Activated CD4-positive, alpha-beta T cell treated with anti-CD3 and anti-CD28 coated beads, Interleukin-2, amount 50 U/mL, for 48 hours (primary cell): Measurements from ENCODE around the gene PRR29.

Source experiments
- DNase-seq, 2 experiments: peaks; one replicate each; pipeline ENCODE4 v3.0.0-alpha.2; 2020

PRR29 gene

DNA sequence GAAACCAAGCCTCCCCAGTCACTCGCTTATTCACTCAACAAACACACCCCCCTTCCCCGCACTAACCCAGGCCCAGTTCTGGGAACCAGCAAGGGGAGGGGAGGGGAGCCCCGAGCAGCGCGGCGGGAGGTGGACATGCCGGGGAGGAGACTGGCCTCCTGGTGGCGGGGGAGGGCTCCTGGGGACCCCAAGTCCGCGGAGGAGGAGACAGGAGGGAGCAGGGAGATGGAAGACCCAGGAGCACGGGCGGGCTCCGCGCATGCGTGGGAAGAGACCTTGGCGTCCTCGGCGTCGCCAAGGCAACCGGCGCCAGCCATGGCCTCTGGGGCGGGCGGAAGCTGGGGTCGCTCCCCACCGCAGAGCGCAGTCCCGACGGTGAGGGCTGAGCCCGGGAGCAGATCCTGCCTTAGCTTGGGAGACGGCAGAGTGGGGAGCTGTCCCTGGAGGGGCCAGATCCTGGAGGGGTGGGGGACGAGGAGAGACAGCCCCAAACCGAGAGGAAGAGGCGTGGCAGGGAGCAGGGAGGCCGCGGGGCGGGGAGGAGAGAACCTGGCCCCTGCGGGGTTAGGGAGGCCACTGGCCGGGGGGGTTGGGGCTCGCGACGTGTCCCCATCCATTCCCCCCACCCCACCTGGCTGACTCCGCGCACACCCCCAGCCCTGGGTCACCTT is at the start of gene PRR29:
Gene PRR29, plus strand, starts transcription at position 302 of the 671 bp plus-strand sequence. Its CDS starts 14 bp downstream, at position 316.
- peak; percentile 74 to 78 for DNase-seq

DNA sequence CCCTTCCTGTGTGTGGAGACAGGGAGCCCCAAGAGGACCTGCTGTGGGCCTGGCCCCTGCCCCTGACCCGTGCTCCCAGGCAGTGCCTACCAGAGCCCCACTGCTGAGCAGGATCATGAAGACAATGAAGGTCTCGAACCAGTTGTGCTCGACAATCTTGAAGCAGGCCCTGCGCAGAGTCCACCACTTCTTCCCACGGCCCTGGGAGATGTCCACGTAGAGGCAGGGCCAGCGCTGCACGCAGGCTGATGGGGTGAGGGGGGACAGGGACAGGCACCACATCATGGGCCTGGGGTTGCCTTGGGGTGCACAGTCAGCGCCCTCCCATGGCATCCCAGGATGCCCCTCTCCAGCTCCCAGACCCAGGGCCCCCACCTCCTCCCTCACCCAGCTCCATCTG is 49.6 kb upstream of the PRR29 start:
- no peak for DNase-seq

DNA sequence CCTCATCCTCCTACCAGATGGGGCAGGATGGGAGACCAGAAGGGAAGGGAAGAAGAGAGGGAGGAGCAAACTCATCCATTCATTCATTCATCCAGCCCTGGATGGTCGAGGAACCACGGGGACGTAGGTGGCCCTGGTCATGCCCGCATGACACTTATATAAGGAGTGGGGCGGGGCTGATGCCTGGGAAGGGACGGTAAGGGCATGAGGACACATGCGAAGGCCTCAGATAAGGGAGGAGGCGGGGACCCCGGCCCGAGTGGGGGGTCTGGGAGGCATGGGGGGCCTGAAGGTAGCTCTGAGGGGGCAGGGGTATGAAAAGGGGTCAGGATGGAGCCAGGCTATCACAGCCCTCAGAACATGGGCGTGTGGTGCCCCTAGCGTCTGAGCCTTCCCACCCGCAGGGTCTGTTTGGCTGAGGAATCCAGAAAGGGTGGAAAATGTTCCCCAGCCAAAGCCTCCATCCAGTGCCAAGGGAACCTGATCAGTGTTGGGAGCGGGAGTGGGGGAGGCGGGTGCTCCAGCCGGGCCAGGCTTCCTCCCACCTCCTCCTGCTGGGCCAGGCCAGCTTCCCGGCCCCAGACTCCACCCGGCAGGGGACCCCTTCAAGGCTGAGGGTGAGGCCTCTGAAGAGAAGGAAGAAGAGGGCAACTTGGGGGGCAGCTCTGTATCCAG is 48.4 kb upstream of the PRR29 start:
- no peak for DNase-seq

DNA sequence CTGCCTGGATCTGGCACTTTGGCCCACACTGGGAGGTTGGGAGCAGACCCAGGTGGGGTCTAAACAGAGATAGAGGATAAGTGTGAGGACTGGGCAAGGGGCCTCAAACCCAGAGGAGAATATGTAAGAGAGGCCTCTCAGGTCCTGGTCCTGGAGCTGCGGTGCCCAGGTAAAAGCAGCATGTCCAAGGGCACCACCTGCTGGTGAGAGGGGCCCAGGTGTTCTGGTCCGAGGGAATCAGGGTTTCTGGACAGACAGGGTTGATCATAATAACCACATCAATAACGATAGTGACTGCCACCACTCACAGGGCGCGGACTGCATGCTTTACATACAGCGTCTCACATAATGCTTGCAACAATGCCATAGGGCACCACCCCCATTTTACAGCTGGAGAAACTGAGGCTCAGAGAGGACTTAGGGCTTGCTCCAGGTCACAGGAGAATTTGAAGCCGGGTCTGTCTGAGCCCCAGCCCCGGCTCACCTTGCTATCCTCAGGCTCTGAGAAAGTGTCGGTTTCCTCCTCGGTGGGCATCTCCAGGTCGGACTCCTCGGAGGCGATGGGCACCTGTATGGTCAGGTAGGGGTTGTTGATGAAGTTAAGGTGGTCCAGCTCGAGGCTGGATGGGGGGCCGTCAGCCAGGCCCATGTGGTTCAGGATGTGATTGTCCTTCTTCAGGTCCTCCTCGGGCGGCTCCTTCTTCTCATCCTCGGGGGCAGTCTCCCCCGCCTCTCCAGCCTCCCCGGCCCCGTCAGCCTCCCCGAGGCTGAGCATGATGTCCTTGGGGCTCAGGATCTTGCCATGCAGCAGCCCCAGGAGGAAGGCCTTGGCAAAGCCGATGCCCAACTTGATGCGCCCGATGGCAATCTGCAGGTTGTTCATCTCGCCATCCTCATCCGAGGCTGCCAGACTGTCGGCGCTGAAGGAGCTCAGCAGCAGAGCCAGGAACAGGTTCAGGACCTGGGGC is 46.9 kb upstream of the PRR29 start:
- peak; percentile 43 to 51 for DNase-seq

DNA sequence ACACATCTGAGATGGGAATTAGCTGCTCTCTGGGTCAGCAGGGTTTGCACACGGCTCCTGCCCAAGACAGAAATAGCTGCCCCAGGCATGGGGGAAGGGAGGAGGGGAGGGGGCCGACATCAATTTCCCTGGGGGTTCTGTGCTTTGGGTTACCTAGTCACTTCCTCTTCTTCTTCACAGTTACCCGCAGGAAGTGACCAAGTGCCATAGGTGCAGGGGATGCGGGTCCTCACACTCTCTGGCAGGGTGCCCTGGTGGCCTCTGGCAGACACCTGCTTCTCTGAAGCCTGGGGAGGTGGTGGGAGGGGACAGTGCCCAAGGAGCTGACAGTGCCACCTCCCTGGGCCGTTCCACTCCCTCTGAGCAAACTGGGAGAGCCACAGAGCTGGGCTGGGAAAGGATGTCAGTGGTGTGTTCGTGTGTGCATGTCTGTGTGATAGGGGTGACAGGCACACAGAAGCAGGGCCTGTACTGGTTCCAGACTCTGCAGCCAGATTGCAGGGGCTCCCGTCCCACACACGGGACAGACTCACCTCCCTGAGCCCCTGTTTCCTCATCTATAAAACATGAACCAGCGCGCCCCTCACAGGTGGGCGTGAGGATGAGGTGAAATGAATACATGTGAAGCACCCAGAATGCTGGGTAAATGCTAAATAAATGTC is 43.6 kb upstream of the PRR29 start:
- DNase-seq = peak in 1 of 2 experiments; percentile 31

DNA sequence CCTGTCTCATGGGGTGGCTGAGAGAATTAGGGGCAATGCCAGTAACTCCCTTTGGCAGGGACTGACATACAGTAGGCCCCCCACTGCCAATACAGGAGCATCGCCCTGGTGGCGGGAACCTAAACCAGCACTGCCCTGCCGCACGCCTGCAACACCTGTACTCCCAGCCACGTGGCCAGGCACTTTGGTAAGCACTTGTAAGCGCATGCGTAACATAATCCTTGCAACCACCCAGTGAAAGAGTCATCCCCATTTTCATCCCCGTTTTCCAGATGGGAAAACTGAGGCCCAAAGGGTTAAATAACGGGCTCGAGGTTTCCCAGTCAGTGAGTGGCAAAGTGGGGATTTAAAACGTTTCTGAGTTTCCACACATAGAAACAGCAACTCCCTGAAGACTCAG is 42.9 kb upstream of the PRR29 start:
- DNase-seq = no peak

DNA sequence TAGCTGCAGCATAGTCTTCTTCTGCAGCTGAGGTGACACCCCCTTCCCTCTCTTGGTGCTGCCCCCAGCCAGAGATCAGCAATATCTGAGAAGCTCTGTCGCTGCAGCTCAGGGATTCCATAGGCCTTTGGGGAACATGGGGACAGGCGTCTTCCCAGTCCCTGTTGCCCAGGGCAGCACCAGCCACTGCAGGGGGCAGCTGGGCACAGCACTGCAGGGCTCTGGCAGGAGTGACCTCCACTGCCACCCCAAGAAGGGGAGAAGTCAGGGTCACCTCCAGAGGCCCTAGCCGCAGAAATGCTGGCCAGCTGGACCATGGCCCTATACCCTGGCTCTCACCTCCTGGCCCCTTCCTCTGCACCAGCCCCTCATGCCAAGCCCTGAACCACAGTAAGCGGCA is 42.4 kb upstream of the PRR29 start:
- DNase-seq = no peak

DNA sequence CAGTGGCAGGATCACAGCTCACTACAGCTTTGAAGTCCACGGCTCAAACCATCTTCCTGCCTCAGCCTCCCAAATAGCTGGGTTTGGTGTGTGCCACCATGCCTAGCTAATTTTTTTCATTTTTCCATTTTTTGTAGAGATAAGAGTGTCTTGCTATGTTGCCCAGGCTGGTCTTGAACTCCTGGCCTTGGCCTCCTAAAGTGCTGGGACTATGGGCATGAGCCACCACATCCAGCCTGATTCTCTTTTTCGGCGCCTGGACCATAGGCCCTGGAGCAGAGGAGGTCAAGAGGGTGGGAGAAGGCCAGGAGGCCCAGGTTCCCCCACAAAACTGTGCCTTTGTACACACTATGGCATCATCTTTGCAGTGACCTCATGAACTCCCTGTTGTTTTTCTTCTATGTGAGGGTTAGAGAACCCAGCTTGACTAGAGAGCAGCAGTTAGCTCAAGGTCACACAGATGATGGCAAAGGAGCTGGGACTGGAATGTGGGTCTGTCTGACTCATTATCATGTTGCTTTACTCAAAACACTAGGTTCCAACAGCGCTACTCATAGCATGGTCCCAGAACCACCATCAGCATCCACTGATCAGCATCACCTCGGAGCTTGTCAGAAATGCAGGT is 41.7 kb upstream of the PRR29 start:
- no peak for DNase-seq

DNA sequence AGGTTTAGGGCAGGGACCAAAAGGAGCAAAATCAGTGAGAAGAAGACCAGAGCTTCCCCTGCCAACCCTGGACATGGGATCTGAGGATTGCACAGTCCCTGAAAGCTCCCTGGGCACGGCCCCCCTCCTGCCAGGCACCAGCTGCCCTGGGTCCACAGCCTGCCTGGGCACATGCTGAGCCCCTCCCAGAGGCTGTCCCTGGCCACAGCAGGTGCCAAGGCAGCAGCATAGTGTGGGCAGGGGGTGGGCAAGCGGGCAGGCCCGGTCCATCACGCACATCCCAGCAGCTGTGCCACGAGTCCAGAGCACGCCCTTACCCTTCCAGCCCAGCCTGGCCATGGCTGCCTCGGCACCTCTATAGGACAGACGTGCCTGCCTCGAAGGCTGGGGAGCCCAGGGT is 38.1 kb upstream of the PRR29 start:
- DNase-seq = no peak

DNA sequence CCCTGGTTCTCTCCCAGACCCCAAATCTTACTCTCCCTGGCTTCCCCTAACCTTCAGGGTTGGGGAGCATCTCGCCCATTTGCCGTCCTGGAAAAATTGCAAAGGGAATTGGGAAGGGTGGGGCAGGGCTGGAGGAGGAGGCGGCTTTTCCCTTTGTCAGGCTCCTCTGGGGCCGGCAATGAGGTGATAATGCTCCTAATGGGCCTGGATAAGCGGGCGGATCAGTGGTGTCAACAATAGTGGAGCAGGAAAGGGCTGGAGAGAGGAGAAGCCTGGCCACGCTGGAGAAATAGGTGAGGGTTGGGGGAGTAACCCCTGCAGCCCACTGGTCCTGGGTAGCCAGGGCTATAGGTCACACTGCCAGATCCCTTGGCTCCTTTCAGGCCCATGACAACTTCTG is 37.7 kb upstream of the PRR29 start:
- no peak for DNase-seq

DNA sequence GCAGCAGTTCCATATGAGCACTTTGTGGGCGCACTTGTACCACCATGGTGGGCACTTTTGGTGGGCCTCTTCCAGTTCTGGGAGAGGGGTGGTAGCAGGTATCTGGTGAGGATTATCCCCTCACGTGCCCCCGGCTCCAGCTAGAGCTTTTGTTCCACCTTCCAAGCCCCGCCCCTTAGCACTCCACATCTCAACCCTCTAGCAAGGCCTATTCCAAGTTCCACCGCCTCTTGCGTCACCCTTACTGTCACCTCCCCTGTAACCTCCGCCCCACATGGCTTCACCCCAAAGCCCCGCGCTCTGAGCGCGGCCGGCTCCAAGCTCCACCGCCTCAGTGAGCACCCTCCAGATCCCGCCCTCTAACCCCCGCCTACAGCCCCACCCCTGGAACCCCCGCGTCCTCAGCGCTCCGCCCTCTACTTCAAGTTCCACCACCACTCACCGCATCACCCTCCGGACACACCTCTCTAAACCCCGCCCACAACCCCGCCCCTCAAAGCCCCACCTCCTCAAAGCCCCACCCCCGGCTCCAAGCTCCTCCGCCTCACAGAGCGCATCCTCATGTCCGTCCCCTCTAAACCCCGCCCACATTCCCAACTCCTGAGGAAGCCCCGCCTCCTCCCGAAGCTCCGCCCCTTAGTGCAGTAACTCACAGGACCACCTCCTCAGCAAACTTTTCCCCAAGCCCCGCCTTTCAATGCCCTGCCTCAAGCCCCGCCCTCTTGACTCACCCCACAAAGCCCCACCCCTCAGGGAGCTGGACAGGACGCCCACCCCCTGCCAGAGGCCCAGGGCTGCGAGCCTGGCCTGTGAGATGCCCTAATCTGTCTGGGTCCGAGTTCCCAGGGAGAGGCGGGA is 36.6 kb upstream of the PRR29 start:
- peak; percentile 44 to 58 for DNase-seq

DNA sequence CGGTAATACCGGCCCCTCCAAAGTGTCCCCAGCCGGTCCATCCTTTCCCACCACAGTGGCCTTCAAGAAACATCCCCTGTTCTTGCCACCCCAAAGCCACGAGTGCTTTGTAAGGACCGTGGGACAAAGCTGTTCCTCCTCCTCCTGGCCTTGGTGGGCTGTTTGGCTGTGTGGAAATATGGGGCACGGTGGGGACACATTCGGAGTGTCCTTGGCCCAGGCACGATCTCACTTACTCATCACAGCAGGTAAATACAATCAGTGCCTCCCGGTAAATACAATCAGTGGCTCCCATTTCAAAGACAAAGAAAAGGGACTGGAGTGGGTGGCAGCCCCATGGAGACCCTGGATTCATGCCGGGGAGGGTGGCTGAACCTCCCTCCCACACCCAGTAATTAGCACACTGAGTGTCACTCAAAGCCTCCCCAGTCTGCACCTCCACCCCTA is 35.8 kb upstream of the PRR29 start:
- DNase-seq = no peak

DNA sequence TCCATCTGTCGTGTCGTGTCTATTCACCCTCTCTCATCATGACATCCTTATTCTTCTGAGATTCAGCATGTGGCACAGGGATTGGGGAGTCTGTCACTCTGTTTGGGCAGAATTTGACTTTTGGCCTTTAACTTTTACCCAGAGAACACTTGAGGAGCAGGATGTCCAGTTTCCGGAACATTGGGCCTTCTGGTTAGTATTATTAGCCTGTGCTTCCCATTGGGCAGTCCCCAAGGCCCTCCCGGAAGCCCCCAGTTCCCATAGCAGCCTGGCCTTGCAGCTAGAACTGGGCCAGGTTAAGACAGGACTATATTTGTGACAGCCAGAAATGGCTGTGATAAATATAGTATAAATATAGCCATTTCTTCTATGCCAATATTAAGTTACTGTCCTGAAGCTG is 35.0 kb upstream of the PRR29 start:
- DNase-seq = no peak

DNA sequence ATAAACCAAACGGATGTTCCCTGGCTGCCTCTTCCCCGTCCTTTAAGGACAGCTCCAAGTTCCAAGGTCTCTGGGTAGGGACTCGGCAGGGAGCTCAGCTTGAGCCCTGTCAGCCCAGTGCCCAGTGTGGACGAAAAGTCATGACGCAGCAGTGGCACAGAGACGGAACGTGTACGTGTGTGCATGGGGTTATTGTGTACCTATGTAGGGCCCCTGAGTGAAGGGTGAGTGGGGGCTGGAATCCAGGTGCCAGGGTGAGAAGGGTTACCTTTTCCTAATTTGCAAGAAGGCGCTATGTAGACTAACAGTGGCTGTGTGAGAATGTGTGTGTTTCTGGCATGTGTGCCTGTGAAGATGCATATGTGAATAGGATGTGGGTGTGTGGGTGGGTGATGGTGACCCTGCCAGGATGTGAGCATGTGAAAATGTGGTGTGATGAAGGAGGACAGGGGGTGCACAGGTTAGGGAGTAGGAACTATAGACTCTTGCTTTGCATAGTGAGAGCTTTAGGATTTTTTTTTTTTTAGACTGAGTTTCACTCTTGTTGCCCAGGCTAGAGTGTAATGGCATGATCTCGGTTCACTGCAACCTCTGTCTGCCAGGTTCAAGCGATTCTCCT is 31.4 kb upstream of the PRR29 start:
- no peak for DNase-seq

DNA sequence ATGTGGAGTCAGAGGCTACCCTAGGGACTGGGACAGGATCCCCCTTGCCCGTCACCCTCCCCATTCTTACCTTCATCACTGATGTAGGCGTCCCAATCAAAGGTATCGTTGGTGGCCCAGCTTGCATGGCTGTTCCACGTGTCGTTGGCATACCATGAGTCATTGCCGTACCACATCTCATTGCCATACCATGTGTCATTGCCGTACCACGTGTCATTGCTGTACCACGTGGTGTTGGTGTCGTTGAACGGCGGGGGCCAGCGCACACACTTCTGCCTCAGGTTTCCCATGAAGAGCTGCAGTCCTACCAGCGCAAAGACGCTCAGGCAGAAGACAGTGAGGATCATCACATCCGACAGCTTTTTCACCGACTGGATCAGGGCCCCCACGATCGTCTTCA is 30.2 kb upstream of the PRR29 start:
- DNase-seq = peak in 1 of 2 experiments; percentile 29

DNA sequence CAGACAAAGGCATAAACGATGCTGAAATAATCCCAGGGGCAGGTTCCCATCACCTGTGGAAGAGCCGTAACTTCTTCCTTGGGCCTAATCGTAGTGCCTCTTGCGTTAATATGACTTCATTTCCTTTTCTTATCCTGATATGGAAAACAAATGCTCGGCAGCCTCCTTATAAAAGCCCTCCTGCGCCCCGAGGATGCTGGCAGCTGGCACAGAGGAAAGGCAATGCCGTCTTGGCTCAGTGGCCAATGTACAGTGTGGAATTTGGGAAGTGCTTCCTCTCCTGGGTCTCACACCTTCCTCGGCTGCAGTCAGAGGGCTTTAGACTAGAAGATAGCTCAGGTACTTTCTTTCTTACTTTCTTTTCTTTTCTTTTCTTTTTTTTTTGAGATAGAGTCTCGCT is 28.9 kb upstream of the PRR29 start:
- no peak for DNase-seq

DNA sequence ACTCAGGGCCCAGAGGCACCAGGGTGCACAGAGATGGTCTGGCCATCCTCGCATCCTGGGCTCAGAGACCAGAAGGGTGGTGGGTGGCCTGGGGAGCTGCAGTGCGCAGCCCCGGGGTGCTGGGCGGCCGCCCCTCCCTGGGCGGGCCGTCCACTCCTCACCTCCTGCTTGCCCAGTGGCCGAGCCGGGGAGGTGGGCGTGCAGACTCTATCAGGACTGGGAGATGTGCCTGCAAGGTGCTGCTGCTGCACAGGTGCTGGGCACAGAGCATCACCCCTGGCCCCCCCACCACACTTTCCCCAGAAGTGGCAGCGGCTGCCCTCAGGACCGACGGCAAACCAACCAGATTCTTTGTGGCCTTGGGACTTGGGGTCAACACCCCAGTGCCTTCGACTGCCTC is 25.4 kb upstream of the PRR29 start, which contains the start of gene SCN4A:
Gene SCN4A, minus strand, starts transcription at position 123 of the 400 bp plus-strand sequence. Its CDS starts 77 bp downstream, at position 46.
- DNase-seq = no peak

DNA sequence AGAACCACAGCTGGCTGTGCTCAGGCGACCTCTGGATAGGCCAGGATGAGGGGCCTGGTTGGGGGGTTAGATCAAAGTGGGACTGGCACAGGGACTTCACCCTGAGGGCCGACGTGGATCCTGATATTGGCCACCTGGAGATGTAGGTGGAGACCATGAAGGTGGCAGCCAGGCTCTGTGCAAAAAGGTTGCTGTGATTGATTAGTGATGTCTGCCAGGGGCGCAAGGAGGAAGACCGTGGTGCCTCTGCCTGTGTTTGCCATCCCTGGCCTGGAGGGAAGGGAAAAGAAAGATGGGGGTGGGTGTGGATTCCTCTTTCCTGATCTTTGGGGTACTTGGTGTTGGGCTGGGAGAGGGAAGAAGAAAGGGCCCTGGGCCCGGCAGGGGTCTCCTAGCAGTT is 24.9 kb upstream of the PRR29 start:
- DNase-seq = no peak

DNA sequence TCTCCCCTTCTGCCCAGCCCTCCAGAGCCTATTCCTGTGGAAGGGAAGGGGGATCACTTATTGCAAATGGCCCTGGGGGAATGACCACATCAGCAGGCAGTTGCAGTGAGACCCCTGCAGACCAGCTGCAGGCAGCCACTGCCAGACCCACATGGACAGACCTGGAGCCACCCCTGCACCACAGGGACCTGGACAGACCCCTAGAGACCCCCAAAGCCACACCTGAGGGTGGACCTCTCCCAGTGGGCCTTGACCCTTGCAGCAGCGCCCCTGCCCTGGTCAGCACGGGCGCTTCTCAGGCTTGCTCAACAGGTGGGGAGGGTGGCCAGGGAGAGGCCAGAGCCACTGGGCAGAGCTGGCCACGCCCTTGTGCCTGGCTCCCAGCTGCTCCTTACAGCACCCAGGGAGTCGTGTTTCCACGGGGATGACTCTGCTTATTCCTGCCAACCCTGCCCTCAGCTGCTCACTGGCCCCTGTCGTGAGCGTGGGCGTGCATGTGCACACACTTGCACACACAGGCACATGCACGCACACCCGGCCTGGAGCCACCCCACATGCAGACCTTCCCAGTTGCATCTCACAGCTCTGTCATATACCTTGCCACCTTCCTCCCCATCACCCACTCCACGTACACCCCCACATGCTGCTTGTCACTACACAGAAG is 24.1 kb upstream of the PRR29 start:
- no peak for DNase-seq

DNA sequence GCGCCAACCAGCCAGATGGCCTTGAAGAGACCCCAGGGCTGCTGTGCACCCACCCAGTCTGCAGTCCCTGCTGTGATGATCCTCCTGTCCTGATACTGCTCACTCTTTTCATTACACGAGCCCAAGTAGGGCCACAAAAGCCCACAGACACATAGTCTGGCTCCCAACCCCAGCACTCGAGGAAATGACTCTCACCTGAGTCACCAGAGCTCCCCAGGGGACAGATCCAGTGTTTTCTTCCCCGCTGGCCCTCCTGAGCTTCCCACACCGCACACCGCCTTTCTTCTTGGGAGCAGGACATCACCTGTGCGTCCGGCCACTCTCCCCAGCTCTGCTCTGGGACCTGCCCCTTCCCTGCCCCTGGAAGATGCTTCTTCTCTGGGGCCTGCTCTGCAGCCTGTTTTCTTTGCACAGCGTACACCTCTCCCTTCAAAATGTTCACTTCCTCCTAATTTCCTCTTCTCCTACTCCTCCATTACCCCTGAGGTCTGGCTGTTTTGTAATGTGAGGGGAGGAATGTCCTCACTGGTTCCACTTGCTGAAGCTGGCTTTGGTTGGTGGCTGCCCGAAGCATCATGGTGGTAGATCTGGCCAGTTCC is 23.5 kb upstream of the PRR29 start:
- DNase-seq = no peak
